Neural progenitor cell (in vitro differentiated cells): ENCODE results near the gene CEACAM3. TPM values are rescaled to one million over a fixed set of nuclear protein-coding genes. Genes with fewer than 3 reads are reported as not detected.

ENCODE experiments used
- DNase-seq: peaks from one replicate; pipeline ENCODE4 v3.0.0-alpha.2; 2016; ENCODE audit warnings: low spot score
- H2AFZ ChIP-seq: fragments of 200-600 bp; sonication (generic); replicated peaks from 2 replicates; pipeline ENCODE4 v1.6.1; 2016; ENCODE audit warnings: antibody characterized with exemption
- H3F3A ChIP-seq: fragments of 200-600 bp; sonication (generic); 2 replicates; pipeline ENCODE4 v1.6.1; 2016; ENCODE audit warnings: antibody characterized with exemption, low read depth
- H3K27ac ChIP-seq: fragments of 200-600 bp; sonication (generic); 2 replicates; pipeline ENCODE4 v1.5.1; 2016; ENCODE audit warnings: mild to moderate bottlenecking
- H3K27me3 ChIP-seq: fragments of 200-600 bp; sonication (generic); 2 replicates; pipeline ENCODE4 v1.6.1; 2016; ENCODE audit warnings: mild to moderate bottlenecking, moderate library complexity
- H3K36me3 ChIP-seq: fragments of 200-600 bp; sonication (generic); 2 replicates; pipeline ENCODE4 v1.5.1; 2016
- H3K4me1 ChIP-seq: fragments of 200-600 bp; sonication (generic); 2 replicates; pipeline ENCODE4 v1.6.1; 2016; ENCODE audit warnings: mixed run types
- H3K4me2 ChIP-seq: fragments of 200-600 bp; sonication (generic); 2 replicates; pipeline ENCODE4 v1.6.1; 2016
- H3K4me3 ChIP-seq: fragments of 200-600 bp; sonication (generic); 2 replicates; pipeline ENCODE4 v1.5.1; 2016
- H3K79me2 ChIP-seq: fragments of 200-600 bp; sonication (generic); 2 replicates; pipeline ENCODE4 v1.6.1; 2016; ENCODE audit warnings: low read depth
- H3K9ac ChIP-seq: fragments of 200-600 bp; sonication (generic); 2 replicates; pipeline ENCODE4 v1.6.1; 2016
- H3K9me3 ChIP-seq: fragments of 200-600 bp; sonication (generic); 2 replicates; pipeline ENCODE4 v1.5.1; 2016; ENCODE audit warnings: low read depth
- H4K20me1 ChIP-seq: fragments of 200-600 bp; sonication (generic); 2 replicates; pipeline ENCODE4 v1.6.1; 2016; ENCODE audit warnings: low read depth
- H3K27ac Mint-ChIP-seq: 3 replicates; pipeline ENCODE4 v1.8.0; 2021; ENCODE audit warnings: mixed read lengths
- H3K27me3 Mint-ChIP-seq: 2 replicates; pipeline ENCODE4 v1.8.0; 2022; ENCODE audit warnings: low read depth, mild to moderate bottlenecking, inconsistent platforms, moderate library complexity, mixed read lengths; ENCODE audit not compliant: insufficient read depth
- H3K36me3 Mint-ChIP-seq: 3 replicates; pipeline ENCODE4 v1.8.0; 2021; ENCODE audit warnings: mixed read lengths
- H3K4me1 Mint-ChIP-seq: 3 replicates; pipeline ENCODE4 v1.8.0; 2021; ENCODE audit warnings: mixed read lengths
- H3K4me3 Mint-ChIP-seq: 3 replicates; pipeline ENCODE4 v1.8.0; 2021; ENCODE audit warnings: mild to moderate bottlenecking, moderate library complexity, mixed read lengths
- H3K9me3 Mint-ChIP-seq: 3 replicates; pipeline ENCODE4 v1.8.0; 2020; ENCODE audit warnings: mixed read lengths
- CTCF ChIP-seq: fragments of 200-600 bp; sonication (generic); IDR thresholded peaks from 2 replicates; pipeline ENCODE4 v1.5.1; 2017; ENCODE audit warnings: antibody characterized with exemption, mild to moderate bottlenecking
- EZH2 ChIP-seq: fragments of 200-600 bp; sonication (generic); IDR thresholded peaks from 2 replicates; pipeline ENCODE4 v1.6.1; 2017; ENCODE audit warnings: antibody characterized with exemption, mild to moderate bottlenecking, moderate library complexity
- EZH2phosphoT487 ChIP-seq: fragments of 200-600 bp; sonication (generic); IDR thresholded peaks from 2 replicates; pipeline ENCODE4 v1.6.1; 2017; ENCODE audit warnings: antibody characterized with exemption
- total RNA-seq: library from RNA; depleted of rRNA; stranded (reverse); fragments of >200 nt; gene quantifications from 2 replicates; pipeline ENCODE4 v1.2.3, GENCODE V29; 2015; ENCODE audit warnings: low replicate concordance

CEACAM3 gene
- total RNA-seq, 1 donor from 2014 or later = not detected

GRCh38 chr19:41853768-41854167 is 57.4 kb downstream of the CEACAM3 start:
- TF ChIP-seq CTCF (no peak), EZH2 (no peak), EZH2phosphoT487 (no peak)
- Mint-ChIP-seq H3K36me3 (no peaks in the 10 kb centered on the region), H3K27me3 (peaks cover 19% of the 10 kb centered on the region), H3K4me1 (no peaks in the 10 kb centered on the region), H3K4me3 (no peak overlapping the region), H3K27ac (no peak overlapping the region), H3K9me3 (no peaks in the 10 kb centered on the region)
- Histone ChIP-seq H3K4me3 (no peak overlapping the region), H3K27me3 (peaks cover 84% of the 10 kb centered on the region), H4K20me1 (no peaks in the 10 kb centered on the region), H3K36me3 (no peaks in the 10 kb centered on the region), H3K4me1 (no peaks in the 10 kb centered on the region), H3K79me2 (no peaks in the 10 kb centered on the region), H3F3A (peaks cover under 1% of the 10 kb centered on the region), H2AFZ (no peak overlapping the region), H3K27ac (no peak overlapping the region), H3K9me3 (no peaks in the 10 kb centered on the region), H3K9ac (no peak overlapping the region), H3K4me2 (no peak overlapping the region)
- DNase-seq = no peak

DNA sequence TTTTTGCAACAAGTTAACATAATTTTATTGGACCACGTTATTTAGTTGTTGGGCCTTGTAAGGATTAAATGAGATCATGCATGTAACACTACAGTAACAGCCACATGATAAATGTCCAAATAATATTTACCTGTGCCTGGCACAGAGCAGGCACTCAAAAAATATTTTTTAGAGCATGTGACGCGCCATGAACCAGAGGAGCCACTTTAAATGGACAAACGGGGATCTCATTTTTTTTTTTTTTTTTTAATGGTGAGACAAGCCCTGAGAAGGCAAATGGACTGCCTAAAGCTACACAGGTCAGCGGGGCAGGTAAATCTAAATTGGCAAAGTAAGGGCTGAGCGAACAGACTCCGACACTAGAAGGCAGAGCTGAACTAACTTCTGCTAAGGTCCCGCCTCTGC is 62.8 kb downstream of the CEACAM3 start:
- Histone ChIP-seq H4K20me1 (peaks cover 36% of the 10 kb centered on the region), H3K9ac (no peak overlapping the region), H3K27me3 (peaks cover 39% of the 10 kb centered on the region), H2AFZ (peak overlapping the region; percentile 64), H3K9me3 (no peaks in the 10 kb centered on the region), H3K27ac (no peak overlapping the region), H3K4me1 (peaks cover 23% of the 10 kb centered on the region), H3K79me2 (peaks cover 42% of the 10 kb centered on the region), H3F3A (peaks cover 36% of the 10 kb centered on the region), H3K36me3 (peaks cover 14% of the 10 kb centered on the region), H3K4me2 (peak overlapping the region; percentile 64), H3K4me3 (peak overlapping the region; percentile 67)
- no peak for DNase-seq
- peak overlapping the region; percentile 96 for H3K4me3 Mint-ChIP-seq
- peaks cover 12% of the 10 kb centered on the region for H3K27me3 Mint-ChIP-seq
- no peak overlapping the region for H3K27ac Mint-ChIP-seq
- H3K36me3 Mint-ChIP-seq = peaks cover 27% of the 10 kb centered on the region
- H3K9me3 Mint-ChIP-seq = no peaks in the 10 kb centered on the region
- H3K4me1 Mint-ChIP-seq = peaks cover 31% of the 10 kb centered on the region
- TF ChIP-seq CTCF (no peak), EZH2phosphoT487 (no peak), EZH2 (no peak)

- H2AFZ ChIP-seq = peak within 1 kb of the TSS; percentile 71
- peaks cover 33% of the 10 kb centered on the region for H3K36me3 Mint-ChIP-seq
- H3K4me3 Mint-ChIP-seq = peak within 1 kb of the TSS; percentile 96
Measured at GRCh38 chr19:41859618-41860418, 63.4 kb downstream of the CEACAM3 start, which contains the start of gene RPS19. Gene RPS19, plus strand, starts transcription at chr19:41860255. Its CDS starts 520 bp downstream, at chr19:41860775.

More at GRCh38 chr19:41859618-41860418, 63.4 kb downstream of the CEACAM3 start, which contains the start of gene RPS19:
- H3K4me1 Mint-ChIP-seq = peaks cover 31% of the 10 kb centered on the region
- Histone ChIP-seq H3K27ac (peak within 1 kb of the TSS; percentile 79), H3K27me3 (peaks cover 33% of the 10 kb centered on the region), H4K20me1 (peaks cover 42% of the 10 kb centered on the region), H3K9me3 (no peaks in the 10 kb centered on the region), H3K4me2 (peak within 1 kb of the TSS; percentile 99), H3K4me1 (peaks cover 23% of the 10 kb centered on the region), H3F3A (peaks cover 40% of the 10 kb centered on the region), H3K9ac (peak within 1 kb of the TSS; percentile 99), H3K4me3 (peak within 1 kb of the TSS; percentile 67), H3K79me2 (peaks cover 48% of the 10 kb centered on the region), H3K36me3 (peaks cover 17% of the 10 kb centered on the region)
- peak within 1 kb of the TSS; percentile 98 for H3K27ac Mint-ChIP-seq
- no peaks in the 10 kb centered on the region for H3K9me3 Mint-ChIP-seq
- peak; percentile 99 for DNase-seq
- peaks cover 12% of the 10 kb centered on the region for H3K27me3 Mint-ChIP-seq
- TF ChIP-seq EZH2 (no peak), CTCF (peak; percentile 60), EZH2phosphoT487 (no peak)
